SK-N-MC (cell line): Measurements from ENCODE around the gene CALN1.

Experiments used
- EZH2 ChIP-seq: fragments of 200-600 bp; sonication (generic); IDR thresholded peaks from one replicate; pipeline ENCODE4 v1.6.1; 2017; ENCODE audit warnings: antibody characterized with exemption
- FOXP2 ChIP-seq: optimal IDR thresholded peaks from 2 replicates; pipeline ENCODE3; 2011; ENCODE audit warnings: mild to moderate bottlenecking, moderate library complexity; ENCODE audit not compliant: insufficient read depth; ENCODE audit errors: extremely low read length, control extremely low read depth
- POLR2AphosphoS5 ChIP-seq: IDR thresholded peaks from 2 replicates; pipeline ENCODE4 v1.6.1; 2012; ENCODE audit warnings: mild to moderate bottlenecking, low read depth, low read length, borderline replicate concordance

- TF ChIP-seq FOXP2 = no peak
- no peak for TF ChIP-seq POLR2AphosphoS5
- no peak for TF ChIP-seq EZH2
Observed at GRCh38 chr7:72042855-72043254, 369.3 kb downstream of the CALN1 start.
